Osteoblast (primary cell): ENCODE results near the gene GSE1. TPM values are rescaled to one million over a fixed set of nuclear protein-coding genes. Genes with fewer than 3 reads are reported as not detected.

Source experiments
- DNase-seq: peaks from one replicate; pipeline ENCODE4 v3.0.0; 2011; ENCODE audit warnings: low spot score, mixed read lengths; ENCODE audit not compliant: insufficient read length; ENCODE audit errors: missing footprints
- H2AFZ ChIP-seq: 2 replicates; pipeline ENCODE4 v1.6.0; 2011; ENCODE audit warnings: mild to moderate bottlenecking, low read length
- H3K27ac ChIP-seq: 2 replicates; pipeline ENCODE4 v1.5.1; 2011; ENCODE audit warnings: mild to moderate bottlenecking, low read depth, low read length, moderate library complexity
- H3K27me3 ChIP-seq: 2 replicates; pipeline ENCODE4 v1.6.0; 2012; ENCODE audit warnings: mild to moderate bottlenecking, control low read depth, inconsistent platforms, low read length, moderate library complexity; ENCODE audit not compliant: insufficient read depth
- H3K36me3 ChIP-seq: 2 replicates; pipeline ENCODE4 v1.5.1; 2011; ENCODE audit warnings: mild to moderate bottlenecking, low read length, control low read depth, moderate library complexity; ENCODE audit not compliant: insufficient read depth
- H3K4me1 ChIP-seq: 2 replicates; pipeline ENCODE4 v1.5.1; 2011; ENCODE audit warnings: mild to moderate bottlenecking, low read length, control low read depth, moderate library complexity; ENCODE audit not compliant: insufficient read depth
- H3K4me2 ChIP-seq: 2 replicates; pipeline ENCODE4 v1.6.0; 2011; ENCODE audit warnings: mild to moderate bottlenecking, low read length; ENCODE audit not compliant: insufficient read depth
- H3K4me3 ChIP-seq: fragments of 200-600 bp; sonication (generic); 3 replicates; pipeline ENCODE4 v1.5.1; 2012; ENCODE audit warnings: mild to moderate bottlenecking, low read length, inconsistent platforms; ENCODE audit not compliant: insufficient read depth
- H3K79me2 ChIP-seq: 2 replicates; pipeline ENCODE4 v1.6.0; 2012; ENCODE audit warnings: mild to moderate bottlenecking, low read length, control low read depth, inconsistent platforms; ENCODE audit not compliant: insufficient read depth
- H3K9me3 ChIP-seq: 2 replicates; pipeline ENCODE4 v1.5.1; 2011; ENCODE audit warnings: low read depth, low read length, control low read depth
- H4K20me1 ChIP-seq: 2 replicates; pipeline ENCODE4 v1.6.0; 2012; ENCODE audit warnings: mild to moderate bottlenecking, low read length, control low read depth; ENCODE audit not compliant: insufficient read depth
- CTCF ChIP-seq: IDR thresholded peaks from 2 replicates; pipeline ENCODE4 v1.5.1; 2011; ENCODE audit warnings: mild to moderate bottlenecking, low read depth, low read length, moderate library complexity; ENCODE audit errors: extremely low read depth
- total RNA-seq: library from RNA; depleted of rRNA; stranded (reverse); fragments of >200 nt; gene quantifications from 2 replicates; pipeline ENCODE4 v1.2.3, GENCODE V29; 2012

The GSE1 gene
- total RNA-seq, 1 donor = 49.6 TPM

DNA sequence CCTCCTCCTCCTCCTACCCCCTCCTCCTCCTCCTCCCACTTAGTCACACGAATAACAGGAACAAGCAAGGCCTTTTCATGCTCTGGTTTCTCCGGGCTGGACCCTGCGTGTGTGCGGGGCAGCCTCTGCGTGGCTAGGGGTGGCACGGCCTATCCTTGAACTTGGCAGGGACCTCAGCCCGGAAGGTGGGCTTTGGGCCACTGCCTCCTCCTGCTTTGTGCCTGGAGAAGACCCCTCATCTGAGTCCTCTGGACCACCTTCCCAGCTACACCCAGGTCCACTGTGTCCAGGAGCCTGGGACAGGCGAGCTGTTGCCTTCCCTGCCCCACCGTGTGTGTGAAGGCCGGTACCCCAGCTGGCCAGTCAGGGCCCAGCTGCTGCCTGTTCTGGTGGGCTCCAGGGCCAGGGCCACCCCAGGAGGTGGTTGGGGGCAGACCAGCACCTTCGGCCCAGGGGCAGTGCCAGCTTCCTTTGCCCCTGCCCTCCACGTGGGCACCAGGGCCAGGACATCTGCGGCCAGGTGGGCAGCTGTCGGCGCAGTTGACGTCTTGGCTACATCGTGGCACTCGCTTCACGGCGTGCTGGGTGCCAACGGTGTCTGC, 40.3 kb downstream of the GSE1 start:
- H2AFZ ChIP-seq = no peak overlapping the region
- no peak overlapping the region for H3K4me2 ChIP-seq
- H3K27me3 ChIP-seq = no peaks in the 10 kb centered on the region
- H3K79me2 ChIP-seq = peaks cover 6% of the 10 kb centered on the region
- H3K36me3 ChIP-seq = peaks cover 39% of the 10 kb centered on the region
- no peak for DNase-seq
- no peak for TF ChIP-seq CTCF
- no peaks in the 10 kb centered on the region for H3K9me3 ChIP-seq
- peaks cover 58% of the 10 kb centered on the region for H4K20me1 ChIP-seq
- no peak overlapping the region for H3K4me3 ChIP-seq
- H3K4me1 ChIP-seq = peaks cover 4% of the 10 kb centered on the region
- H3K27ac ChIP-seq = peak overlapping the region; percentile 45

GRCh38 chr16:85654251-85655095, 41.4 kb downstream of the GSE1 start:
- peaks cover 60% of the 10 kb centered on the region for H4K20me1 ChIP-seq
- peaks cover 4% of the 10 kb centered on the region for H3K4me1 ChIP-seq
- no peak for TF ChIP-seq CTCF
- H3K27me3 ChIP-seq = no peaks in the 10 kb centered on the region
- H2AFZ ChIP-seq = no peak overlapping the region
- no peak overlapping the region for H3K27ac ChIP-seq
- peaks cover 6% of the 10 kb centered on the region for H3K79me2 ChIP-seq
- H3K4me2 ChIP-seq = no peak overlapping the region
- DNase-seq = peak; percentile 68
- no peaks in the 10 kb centered on the region for H3K9me3 ChIP-seq
- H3K4me3 ChIP-seq = no peak overlapping the region
- peaks cover 48% of the 10 kb centered on the region for H3K36me3 ChIP-seq

DNA sequence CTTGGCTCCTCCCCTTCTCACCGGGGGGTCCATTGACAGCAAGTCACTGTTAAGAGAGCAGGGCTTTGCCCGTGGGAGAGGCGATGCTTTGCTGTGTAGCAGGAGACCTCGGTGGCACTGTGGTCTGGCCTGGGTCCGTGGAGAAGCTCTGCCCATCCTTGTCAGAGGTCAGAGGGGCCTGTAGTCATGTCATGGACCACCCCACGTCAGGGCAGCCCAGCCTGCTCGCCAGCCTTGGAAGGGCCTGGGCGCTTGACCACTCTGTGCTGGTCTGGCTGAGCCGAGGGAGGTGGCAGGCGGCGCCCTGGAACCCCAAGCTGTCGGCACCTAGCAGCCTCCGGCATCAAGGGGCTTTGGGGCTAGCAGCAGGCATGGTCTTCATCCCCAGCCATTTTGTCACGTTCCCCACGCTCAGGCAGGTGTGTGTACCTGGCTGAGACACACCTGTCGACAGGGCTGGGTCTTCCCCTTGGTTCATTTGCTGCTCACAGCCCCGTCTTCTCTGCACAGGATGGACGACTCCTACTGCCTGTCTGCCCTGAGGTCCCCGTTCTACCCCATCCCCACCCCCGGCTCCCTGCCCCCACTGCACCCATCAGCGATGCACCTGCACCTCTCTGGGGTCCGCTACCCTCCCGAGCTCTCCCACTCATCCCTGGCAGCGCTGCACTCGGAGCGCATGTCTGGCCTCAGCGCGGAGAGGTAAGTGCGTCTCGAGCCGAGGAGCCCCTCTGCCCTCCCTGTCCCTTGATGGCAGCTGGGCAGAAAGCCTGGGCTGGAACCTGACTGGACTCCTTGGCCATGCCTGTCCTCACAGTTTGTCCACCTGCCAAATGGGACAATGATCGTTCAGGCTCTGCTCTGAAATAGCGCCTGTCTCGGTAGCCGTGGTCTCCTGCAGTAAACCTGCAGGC, 42.4 kb downstream of the GSE1 start:
- no peak overlapping the region for H3K4me3 ChIP-seq
- H3K4me1 ChIP-seq = peaks cover 4% of the 10 kb centered on the region
- H3K9me3 ChIP-seq = no peaks in the 10 kb centered on the region
- DNase-seq = peak; percentile 71
- peaks cover 6% of the 10 kb centered on the region for H3K79me2 ChIP-seq
- peaks cover 58% of the 10 kb centered on the region for H3K36me3 ChIP-seq
- H3K27me3 ChIP-seq = no peaks in the 10 kb centered on the region
- no peak overlapping the region for H3K4me2 ChIP-seq
- H3K27ac ChIP-seq = no peak overlapping the region
- H2AFZ ChIP-seq = no peak overlapping the region
- TF ChIP-seq CTCF = no peak
- H4K20me1 ChIP-seq = peaks cover 68% of the 10 kb centered on the region
